Measurements from ENCODE around the gene APOBR. TPM values are rescaled to one million over a fixed set of nuclear protein-coding genes. Genes with fewer than 3 reads are reported as not detected.
A peak's percentile ranks its signal among the peaks of the same experiment; 100 is the strongest.

Gene APOBR
- total and polyA plus RNA-seq, 2 of the 13 experiments (the other 11 are each of a cell fraction or from before 2014, with no cell fraction given), result 0.03 TPM; not detected in 1

DNA sequence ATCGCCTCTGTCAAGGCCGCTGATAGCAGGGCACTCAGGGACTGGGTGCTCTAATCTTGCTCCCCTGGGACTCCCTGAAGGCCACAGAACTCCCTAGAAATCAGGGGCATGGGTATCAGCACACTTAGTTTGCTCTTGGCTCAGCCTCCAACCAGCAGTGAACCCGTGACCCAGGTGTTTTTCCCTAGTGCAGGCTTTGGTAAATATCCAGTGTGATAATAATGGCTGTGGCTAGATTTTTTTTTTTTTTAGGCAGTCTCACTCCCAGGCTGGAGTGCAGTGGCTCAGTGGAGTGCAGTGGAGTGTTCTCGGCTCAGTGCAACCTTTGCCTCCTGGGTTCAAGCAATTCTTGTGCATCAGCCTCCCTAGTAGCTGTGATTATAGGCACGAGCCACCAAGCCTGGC lies 34.0 kb downstream of the APOBR start (continued):
- TF ChIP-seq, protein P1, sequence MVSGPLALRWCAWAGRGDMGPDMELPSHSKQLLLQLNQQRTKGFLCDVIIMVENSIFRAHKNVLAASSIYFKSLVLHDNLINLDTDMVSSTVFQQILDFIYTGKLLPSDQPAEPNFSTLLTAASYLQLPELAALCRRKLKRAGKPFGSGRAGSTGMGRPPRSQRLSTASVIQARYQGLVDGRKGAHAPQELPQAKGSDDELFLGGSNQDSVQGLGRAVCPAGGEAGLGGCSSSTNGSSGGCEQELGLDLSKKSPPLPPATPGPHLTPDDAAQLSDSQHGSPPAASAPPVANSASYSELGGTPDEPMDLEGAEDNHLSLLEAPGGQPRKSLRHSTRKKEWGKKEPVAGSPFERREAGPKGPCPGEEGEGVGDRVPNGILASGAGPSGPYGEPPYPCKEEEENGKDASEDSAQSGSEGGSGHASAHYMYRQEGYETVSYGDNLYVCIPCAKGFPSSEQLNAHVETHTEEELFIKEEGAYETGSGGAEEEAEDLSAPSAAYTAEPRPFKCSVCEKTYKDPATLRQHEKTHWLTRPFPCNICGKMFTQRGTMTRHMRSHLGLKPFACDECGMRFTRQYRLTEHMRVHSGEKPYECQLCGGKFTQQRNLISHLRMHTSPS (CRISPR knock-in tag; IDR thresholded peaks at IDR 0.05; ENCODE audit: low read depth), result no peak
- TF ChIP-seq, protein P2, sequence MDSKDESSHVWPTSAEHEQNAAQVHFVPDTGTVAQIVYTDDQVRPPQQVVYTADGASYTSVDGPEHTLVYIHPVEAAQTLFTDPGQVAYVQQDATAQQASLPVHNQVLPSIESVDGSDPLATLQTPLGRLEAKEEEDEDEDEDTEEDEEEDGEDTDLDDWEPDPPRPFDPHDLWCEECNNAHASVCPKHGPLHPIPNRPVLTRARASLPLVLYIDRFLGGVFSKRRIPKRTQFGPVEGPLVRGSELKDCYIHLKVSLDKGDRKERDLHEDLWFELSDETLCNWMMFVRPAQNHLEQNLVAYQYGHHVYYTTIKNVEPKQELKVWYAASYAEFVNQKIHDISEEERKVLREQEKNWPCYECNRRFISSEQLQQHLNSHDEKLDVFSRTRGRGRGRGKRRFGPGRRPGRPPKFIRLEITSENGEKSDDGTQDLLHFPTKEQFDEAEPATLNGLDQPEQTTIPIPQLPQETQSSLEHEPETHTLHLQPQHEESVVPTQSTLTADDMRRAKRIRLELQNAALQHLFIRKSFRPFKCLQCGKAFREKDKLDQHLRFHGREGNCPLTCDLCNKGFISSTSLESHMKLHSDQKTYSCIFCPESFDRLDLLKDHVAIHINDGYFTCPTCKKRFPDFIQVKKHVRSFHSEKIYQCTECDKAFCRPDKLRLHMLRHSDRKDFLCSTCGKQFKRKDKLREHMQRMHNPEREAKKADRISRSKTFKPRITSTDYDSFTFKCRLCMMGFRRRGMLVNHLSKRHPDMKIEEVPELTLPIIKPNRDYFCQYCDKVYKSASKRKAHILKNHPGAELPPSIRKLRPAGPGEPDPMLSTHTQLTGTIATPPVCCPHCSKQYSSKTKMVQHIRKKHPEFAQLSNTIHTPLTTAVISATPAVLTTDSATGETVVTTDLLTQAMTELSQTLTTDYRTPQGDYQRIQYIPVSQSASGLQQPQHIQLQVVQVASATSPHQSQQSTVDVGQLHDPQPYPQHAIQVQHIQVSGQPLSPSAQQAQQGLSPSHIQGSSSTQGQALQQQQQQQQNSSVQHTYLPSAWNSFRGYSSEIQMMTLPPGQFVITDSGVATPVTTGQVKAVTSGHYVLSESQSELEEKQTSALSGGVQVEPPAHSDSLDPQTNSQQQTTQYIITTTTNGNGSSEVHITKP (CRISPR knock-in tag; IDR thresholded peaks at IDR 0.05; ENCODE audit: low read depth), result no peak
- TF ChIP-seq HNRNPK (IDR thresholded peaks at IDR 0.05; ENCODE audit: low read depth, low read length, poor library complexity, severe bottlenecking) (no peak), CCAR2 (optimal IDR thresholded peaks at IDR 0.05; ENCODE audit: low read depth, low read length) (no peak), ZNF556 (CRISPR knock-in tag; IDR thresholded peaks at IDR 0.05; ENCODE audit: borderline replicate concordance) (peak; percentile 47; the same call in 1 of the 2 replicates), ZNF136 (CRISPR knock-in tag; IDR thresholded peaks at IDR 0.05; ENCODE audit: low read depth) (0 out of 2 replicates have a peak, but pooled peaks have one; percentile 31), HNRNPH1 (optimal IDR thresholded peaks at IDR 0.05; ENCODE audit: low read depth, low read length) (no peak), ZNF256 (CRISPR knock-in tag; conservative IDR thresholded peaks at IDR 0.05) (no peak), ZFP36L2 (CRISPR knock-in tag; IDR thresholded peaks at IDR 0.05) (no peak), KDM5B (CRISPR knock-in tag; IDR thresholded peaks at IDR 0.05; ENCODE audit: borderline replicate concordance) (no peak), PAF1 (CRISPR knock-in tag; IDR thresholded peaks at IDR 0.05) (no peak), NRL (CRISPR knock-in tag; IDR thresholded peaks at IDR 0.05; ENCODE audit: borderline replicate concordance) (no peak), ZNF124 (CRISPR knock-in tag; IDR thresholded peaks at IDR 0.05) (no peak), SP1 (IDR thresholded peaks at IDR 0.05) (no peak), SP1 (CRISPR knock-in tag; IDR thresholded peaks at IDR 0.05) (no peak), IKZF1 (IDR thresholded peaks at IDR 0.05) (no peak), PHF20 (CRISPR knock-in tag; IDR thresholded peaks at IDR 0.05) (no peak), WIZ (CRISPR knock-in tag; IDR thresholded peaks at IDR 0.05) (no peak)
- TF ChIP-seq, protein P3, sequence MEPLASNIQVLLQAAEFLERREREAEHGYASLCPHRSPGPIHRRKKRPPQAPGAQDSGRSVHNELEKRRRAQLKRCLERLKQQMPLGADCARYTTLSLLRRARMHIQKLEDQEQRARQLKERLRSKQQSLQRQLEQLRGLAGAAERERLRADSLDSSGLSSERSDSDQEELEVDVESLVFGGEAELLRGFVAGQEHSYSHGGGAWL (CRISPR knock-in tag; IDR thresholded peaks at IDR 0.05), result no peak
- TF ChIP-seq, protein P4, sequence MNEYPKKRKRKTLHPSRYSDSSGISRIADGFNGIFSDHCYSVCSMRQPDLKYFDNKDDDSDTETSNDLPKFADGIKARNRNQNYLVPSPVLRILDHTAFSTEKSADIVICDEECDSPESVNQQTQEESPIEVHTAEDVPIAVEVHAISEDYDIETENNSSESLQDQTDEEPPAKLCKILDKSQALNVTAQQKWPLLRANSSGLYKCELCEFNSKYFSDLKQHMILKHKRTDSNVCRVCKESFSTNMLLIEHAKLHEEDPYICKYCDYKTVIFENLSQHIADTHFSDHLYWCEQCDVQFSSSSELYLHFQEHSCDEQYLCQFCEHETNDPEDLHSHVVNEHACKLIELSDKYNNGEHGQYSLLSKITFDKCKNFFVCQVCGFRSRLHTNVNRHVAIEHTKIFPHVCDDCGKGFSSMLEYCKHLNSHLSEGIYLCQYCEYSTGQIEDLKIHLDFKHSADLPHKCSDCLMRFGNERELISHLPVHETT (CRISPR knock-in tag; conservative IDR thresholded peaks at IDR 0.05), result no peak
- TF ChIP-seq, protein P5, sequence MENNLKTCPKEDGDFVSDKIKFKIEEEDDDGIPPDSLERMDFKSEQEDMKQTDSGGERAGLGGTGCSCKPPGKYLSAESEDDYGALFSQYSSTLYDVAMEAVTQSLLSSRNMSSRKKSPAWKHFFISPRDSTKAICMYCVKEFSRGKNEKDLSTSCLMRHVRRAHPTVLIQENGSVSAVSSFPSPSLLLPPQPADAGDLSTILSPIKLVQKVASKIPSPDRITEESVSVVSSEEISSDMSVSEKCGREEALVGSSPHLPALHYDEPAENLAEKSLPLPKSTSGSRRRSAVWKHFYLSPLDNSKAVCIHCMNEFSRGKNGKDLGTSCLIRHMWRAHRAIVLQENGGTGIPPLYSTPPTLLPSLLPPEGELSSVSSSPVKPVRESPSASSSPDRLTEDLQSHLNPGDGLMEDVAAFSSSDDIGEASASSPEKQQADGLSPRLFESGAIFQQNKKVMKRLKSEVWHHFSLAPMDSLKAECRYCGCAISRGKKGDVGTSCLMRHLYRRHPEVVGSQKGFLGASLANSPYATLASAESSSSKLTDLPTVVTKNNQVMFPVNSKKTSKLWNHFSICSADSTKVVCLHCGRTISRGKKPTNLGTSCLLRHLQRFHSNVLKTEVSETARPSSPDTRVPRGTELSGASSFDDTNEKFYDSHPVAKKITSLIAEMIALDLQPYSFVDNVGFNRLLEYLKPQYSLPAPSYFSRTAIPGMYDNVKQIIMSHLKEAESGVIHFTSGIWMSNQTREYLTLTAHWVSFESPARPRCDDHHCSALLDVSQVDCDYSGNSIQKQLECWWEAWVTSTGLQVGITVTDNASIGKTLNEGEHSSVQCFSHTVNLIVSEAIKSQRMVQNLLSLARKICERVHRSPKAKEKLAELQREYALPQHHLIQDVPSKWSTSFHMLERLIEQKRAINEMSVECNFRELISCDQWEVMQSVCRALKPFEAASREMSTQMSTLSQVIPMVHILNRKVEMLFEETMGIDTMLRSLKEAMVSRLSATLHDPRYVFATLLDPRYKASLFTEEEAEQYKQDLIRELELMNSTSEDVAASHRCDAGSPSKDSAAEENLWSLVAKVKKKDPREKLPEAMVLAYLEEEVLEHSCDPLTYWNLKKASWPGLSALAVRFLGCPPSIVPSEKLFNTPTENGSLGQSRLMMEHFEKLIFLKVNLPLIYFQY (CRISPR knock-in tag; IDR thresholded peaks at IDR 0.05; ENCODE audit: borderline replicate concordance), result no peak; the same call in 1 of the 2 replicates

Measured in HepG2 (cell line).